Measurements from ENCODE around the gene TAAR5.

DNA sequence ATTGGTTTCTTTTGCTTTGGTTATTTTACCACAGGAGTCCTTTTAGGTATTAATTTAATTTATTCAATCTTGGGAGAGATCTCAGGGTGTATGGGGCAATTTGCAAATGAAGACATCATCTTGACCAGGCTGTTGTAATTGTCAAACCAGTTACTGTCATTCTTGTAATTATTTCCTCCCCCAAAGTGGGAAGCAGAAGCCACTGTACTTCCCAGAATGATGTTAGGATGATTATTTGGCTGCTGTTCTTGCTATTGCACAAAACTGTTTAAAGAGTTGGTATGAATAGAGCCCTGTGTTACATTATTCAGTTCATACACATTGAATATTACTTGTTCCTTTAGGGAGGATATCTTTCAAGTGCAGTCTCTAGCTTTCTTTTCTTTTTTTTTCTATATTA is 17.8 kb downstream of the TAAR5 start:
- no peak for TF ChIP-seq POLR2AphosphoS5 (IDR thresholded peaks at IDR 0.05; ENCODE audit: low read depth, low read length)
- no peak for TF ChIP-seq NFIC (IDR thresholded peaks at IDR 0.05; ENCODE audit: borderline replicate concordance)
- TF ChIP-seq, protein P1, sequence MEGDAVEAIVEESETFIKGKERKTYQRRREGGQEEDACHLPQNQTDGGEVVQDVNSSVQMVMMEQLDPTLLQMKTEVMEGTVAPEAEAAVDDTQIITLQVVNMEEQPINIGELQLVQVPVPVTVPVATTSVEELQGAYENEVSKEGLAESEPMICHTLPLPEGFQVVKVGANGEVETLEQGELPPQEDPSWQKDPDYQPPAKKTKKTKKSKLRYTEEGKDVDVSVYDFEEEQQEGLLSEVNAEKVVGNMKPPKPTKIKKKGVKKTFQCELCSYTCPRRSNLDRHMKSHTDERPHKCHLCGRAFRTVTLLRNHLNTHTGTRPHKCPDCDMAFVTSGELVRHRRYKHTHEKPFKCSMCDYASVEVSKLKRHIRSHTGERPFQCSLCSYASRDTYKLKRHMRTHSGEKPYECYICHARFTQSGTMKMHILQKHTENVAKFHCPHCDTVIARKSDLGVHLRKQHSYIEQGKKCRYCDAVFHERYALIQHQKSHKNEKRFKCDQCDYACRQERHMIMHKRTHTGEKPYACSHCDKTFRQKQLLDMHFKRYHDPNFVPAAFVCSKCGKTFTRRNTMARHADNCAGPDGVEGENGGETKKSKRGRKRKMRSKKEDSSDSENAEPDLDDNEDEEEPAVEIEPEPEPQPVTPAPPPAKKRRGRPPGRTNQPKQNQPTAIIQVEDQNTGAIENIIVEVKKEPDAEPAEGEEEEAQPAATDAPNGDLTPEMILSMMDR (IDR thresholded peaks at IDR 0.05): no peak

All from SK-N-SH (cell line).